Fibroblast of skin of right biceps (primary cell): ENCODE results near the gene DAPK1.

ENCODE experiments used
- DNase-seq: peaks from one replicate; pipeline ENCODE4 v3.0.0-alpha.2; 2013

The DAPK1 gene

GRCh38 chr9:87698069-87698809 is 200.6 kb downstream of the DAPK1 start:
- DNase-seq: no peak

DNA sequence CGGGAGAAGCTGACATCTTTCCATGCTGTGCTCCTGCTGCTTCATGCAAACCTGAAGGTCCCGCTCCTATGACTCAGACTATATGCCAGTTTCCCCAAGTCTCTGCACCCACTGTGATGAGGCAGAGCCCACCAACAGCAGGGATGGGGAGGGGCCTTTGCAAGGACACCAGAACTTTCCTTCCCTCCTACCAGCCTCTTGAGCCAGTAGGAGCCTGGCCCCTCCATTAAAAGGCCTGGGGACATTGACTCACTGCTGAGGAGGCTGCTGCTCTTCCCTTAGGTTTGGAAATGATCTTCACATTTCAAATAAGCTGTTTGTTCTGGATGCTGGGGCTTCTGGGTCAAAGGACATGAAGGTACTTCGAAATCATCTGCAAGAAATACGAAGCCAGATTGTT is 202.2 kb downstream of the DAPK1 start:
- DNase-seq: no peak

DNA sequence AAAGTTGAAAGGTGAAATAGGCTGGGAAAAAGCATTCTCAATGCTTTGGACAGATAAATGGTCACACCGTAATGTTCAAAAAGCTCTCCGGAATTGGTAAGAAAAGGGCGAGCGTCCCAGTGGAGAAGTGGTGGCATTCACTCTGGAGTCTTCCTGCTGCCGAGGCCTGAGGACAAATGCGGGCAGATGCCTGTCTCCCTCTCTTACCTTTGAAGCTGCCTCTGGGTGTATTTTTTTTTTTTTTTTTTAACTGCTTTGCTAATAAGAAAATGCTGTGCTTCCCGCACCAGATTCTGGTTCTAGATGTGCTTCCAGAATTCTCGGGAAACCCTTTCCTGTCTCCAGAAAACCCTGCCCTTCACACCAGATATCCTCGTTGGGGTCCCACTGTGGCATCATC is 203.8 kb downstream of the DAPK1 start:
- DNase-seq: no peak

GRCh38 chr9:87701931-87702421 is 204.3 kb downstream of the DAPK1 start:
- DNase-seq: peak; percentile 74

- no peak for DNase-seq
These were observed 205.3 kb downstream of the DAPK1 start for GRCh38 chr9:87702921-87703320.

DNA sequence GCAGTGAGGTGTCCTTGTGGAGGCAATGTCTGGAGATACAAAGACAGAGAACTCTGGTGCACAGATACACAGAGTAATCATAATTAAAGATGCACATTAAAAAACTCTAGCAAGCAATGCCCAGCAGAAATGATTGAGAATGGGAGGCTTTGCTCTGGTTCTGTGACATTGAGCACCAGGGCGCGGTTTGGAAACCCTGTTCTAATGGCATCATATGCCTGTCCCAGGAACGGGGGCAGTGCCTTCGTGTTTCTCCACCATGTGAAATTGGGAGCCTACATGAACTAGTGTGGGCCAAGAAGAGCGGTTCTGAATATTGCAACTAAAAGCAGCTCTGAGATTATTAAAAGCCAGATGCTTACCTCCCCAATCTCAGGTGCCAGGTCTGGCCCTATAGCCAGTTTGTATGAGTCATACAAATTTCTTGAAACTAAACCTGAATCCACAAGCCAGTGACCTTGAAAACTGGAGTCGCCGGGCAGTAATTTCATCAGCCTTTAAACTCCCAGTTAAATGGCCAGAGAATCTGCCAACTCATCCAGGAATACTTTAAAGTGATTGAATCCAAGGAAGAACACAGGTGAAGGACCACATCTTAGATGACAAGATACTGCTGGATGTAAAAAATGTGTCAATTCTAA is 206.1 kb downstream of the DAPK1 start:
- DNase-seq: no peak

GRCh38 chr9:87704342-87704741 is 206.7 kb downstream of the DAPK1 start:
- DNase-seq: no peak

DNA sequence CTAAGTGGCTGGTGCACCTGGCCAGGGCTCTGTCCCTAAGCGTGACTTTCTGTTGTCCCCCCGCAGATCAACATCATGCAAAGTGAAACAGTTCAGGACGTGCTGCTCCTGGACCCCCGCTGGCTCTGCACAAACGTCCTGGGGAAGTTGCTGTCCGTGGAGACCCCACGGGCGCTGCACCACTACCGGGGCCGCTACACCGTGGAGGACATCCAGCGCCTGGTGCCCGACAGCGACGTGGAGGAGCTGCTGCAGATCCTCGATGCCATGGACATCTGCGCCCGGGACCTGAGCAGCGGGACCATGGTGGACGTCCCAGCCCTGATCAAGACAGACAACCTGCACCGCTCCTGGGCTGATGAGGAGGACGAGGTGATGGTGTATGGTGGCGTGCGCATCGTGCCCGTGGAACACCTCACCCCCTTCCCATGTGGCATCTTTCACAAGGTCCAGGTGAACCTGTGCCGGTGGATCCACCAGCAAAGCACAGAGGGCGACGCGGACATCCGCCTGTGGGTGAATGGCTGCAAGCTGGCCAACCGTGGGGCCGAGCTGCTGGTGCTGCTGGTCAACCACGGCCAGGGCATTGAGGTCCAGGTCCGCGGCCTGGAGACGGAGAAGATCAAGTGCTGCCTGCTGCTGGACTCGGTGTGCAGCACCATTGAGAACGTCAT is 208.5 kb downstream of the DAPK1 start:
- DNase-seq: no peak

- peak; percentile 45 for DNase-seq
These were observed 210.3 kb downstream of the DAPK1 start for GRCh38 chr9:87707805-87708506.

GRCh38 chr9:87708546-87708945 is 210.9 kb downstream of the DAPK1 start:
- no peak for DNase-seq

DNA sequence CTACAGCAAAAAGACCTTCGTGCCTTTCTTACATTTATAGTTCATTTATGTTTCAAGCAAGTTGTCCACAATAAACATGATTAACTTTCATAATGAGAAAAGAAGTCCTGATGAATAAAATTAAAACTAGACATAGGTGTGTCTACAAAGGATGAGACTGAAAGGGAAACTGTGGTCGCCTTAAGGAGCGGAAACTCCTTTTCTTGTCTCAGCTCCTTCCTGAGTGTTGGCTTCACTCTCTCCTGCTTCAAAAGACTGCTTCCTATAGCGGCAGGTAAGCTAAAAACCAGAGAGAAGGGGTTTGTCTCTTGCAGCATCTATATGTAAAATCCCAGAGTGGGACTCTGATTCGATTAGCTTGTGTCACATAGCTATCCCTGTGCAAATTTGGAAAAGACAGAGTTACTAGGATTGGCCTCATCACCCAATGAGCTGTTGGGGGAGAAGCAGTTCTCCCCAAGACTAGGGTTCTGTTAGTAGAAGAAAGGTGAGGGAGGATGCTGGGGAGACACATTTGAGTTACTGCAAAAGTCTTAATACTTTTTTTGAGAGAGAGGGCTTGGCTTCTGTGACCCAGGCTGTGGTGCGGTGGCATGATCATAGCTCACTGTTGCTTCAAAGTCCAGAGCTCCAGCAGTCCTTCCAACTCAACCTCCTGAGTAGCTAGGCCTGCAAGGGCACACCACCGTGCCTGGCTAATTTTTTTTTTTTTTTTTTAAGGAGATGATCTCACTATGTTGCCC is 211.5 kb downstream of the DAPK1 start:
- DNase-seq: no peak

GRCh38 chr9:87710443-87710842 is 212.8 kb downstream of the DAPK1 start:
- no peak for DNase-seq

- peak; percentile 74 for DNase-seq
These were observed 214.5 kb downstream of the DAPK1 start for GRCh38 chr9:87711857-87712800.

DNA sequence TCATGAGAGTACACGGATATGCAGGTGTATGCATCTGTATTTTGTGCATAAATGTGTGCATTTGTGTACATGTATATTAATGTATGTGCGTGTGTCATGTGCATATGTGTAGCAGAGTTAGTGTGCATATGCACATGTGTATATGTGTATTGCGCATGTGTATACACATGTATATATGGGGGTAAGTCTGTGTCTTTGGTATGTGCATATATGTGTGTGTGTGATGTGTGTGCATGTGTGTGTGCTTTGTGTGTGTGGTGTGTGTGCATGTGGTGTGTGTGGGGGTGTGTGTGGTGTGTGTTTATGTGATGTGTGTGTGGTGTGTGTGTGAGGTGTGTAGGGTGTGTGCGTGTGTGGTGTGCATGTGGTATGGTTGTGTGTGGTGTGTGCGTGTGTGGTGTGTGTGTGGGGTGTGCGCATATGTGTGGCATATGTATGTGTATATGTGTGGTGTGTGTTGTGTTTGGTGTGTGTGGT is 215.2 kb downstream of the DAPK1 start:
- no peak for DNase-seq

DNA sequence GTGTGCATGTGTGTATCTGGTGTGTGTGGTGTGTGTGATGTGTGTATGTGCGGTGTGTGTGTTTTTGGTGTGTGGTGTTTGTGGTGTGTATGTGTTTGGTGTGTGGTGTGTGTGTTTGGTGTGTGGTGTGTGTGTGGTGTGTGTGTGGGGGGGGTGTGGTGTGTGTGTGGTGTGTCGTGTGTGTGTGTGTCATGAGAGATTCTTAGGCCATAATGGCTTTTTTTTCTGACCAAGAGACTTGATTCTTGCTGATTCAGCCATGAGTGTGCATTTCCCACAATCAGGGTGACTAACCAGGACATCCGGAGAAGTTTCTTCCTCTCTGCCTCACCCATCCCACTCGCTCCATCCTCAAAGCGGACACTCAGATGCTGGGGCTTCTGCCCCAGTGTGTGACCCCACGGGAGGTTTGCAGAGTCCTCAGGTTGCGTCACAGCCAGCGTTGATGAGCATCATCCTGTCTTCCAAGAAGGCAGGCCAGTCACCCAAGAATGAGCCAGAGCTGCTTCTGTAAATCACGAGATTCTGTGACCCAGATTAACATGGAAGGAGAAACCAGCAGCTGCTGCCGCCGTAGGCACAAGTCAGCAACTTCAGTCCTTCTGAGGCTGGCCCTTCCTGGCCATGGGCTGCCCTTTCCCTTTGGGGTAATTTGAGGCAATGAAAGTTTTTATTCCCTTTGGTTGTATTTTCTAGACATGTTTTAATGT is 215.8 kb downstream of the DAPK1 start:
- peak; percentile 99 for DNase-seq

DNA sequence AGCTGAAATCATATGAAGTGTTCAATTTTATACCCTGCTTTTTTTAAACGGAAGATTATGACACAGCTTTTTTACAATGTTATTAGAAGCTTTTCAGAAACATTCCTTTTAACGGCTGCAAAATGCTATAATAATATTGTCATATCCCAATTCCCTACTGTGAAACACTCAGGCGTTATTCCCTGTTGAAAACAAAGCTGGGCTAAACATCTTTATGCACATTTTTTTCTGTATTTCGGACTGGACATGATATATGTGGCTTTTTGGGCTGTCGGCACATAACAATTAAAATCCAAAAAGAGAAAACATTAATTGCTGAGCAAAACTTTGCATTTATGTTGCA is 216.3 kb downstream of the DAPK1 start:
- DNase-seq: peak; percentile 58

DNA sequence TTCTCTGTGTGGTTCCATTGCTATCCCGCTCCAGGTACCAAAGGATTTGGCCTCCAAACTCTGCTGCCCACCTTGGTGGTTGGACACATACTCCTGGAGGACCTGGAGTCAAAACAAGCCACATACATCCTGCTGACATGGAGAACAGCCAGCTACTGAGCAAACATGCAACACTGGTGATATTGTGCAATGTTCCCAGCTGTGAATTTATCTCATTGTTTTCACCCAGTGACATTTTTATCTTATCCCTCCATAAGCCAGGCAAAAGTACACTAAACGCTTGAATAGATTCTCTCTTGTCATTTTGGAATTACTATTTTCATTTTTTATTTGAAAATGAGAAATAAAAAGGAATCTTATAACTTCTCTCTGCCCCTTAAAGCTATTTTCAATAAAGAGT is 217.2 kb downstream of the DAPK1 start:
- peak; percentile 80 for DNase-seq

DNA sequence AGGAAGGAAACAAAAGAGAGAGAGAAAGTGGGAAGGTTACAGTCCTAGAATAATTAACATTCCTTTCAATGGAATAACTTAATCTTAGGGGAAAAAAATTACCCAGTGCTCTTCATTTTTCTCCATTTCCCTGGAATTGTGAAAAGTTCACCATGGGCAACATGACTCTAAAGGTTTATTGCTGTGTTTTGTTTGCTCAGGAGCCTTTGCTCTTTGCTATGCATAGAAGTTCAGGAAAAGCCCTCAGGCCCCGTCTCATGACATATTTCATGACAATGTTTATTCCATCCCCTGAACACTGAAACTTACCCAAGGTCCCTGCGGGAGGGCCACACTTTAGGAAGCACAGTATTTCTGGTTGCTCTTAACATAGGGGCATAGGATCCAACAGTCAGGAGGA is 218.5 kb downstream of the DAPK1 start:
- peak; percentile 26 for DNase-seq

GRCh38 chr9:87717456-87717855 is 219.8 kb downstream of the DAPK1 start:
- DNase-seq: no peak

DNA sequence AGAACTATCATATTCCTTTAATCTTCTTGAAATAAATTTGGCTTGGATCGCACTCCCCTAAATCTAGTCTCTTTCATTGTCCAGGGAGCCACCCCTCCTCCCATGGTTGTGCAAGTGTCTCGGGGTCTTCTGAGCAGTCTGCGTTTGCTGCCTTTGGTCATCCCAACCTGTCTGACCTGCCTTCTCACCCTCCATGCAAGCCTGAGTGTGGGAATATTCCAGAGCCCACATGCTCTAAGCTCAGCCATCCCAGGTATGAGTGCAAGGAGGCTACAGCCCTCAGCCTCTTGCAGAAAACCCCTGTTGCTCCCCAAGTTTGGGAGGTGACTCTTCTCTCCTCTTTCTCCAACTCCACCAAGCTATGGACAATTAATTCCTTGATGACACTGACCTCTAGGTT is 220.6 kb downstream of the DAPK1 start:
- DNase-seq: no peak
